Lung (tissue), 12 donors: ENCODE measurements around the gene AKIP1. TPM values are rescaled to one million over a fixed set of nuclear protein-coding genes. Genes with fewer than 3 reads are reported as not detected.
"Not testable (repeated sequence)": the region's sequence is repeated elsewhere in the genome, so short reads cannot be mapped to it uniquely, and the experiment has no call there.

Source experiments
- ATAC-seq: fragments of 200-7000 bp; cut with Tn5 transposase; one replicate; pipeline ENCODE4 v1.9.1; 2020; ENCODE audit warnings: moderate number of reproducible peaks; ENCODE audit not compliant: insufficient read depth, low FRiP score
- DNase-seq, 3 donors: peaks; one replicate each; pipeline ENCODE4 v3.0.0-alpha.2; 2013 to 2017
- H3K27ac ChIP-seq, 2 donors: one replicate each; pipeline ENCODE4 v1.5.1; 2013; ENCODE audit warnings: mild to moderate bottlenecking in 2 of 2, moderate library complexity in 2 of 2, control low read depth in 1 of 2, inconsistent platforms in 1 of 2, low read depth in 1 of 2, low read length in 1 of 2
- H3K27me3 ChIP-seq, 3 donors: one replicate each; pipeline ENCODE4 v1.5.1; 2013; ENCODE audit warnings: low read length in 2 of 3; ENCODE audit not compliant: control insufficient read depth in 3 of 3, insufficient read depth in 3 of 3
- H3K36me3 ChIP-seq, 4 donors: one replicate each; pipeline ENCODE4 v1.5.1; 2013; ENCODE audit warnings: low read length in 4 of 4, mild to moderate bottlenecking in 1 of 4, moderate library complexity in 1 of 4; ENCODE audit not compliant: control insufficient read depth in 4 of 4, insufficient read depth in 4 of 4
- H3K4me1 ChIP-seq, 5 donors: one replicate each; pipeline ENCODE4 v1.5.1; 2013; ENCODE audit warnings: low read length in 5 of 5, mild to moderate bottlenecking in 2 of 5, moderate library complexity in 1 of 5; ENCODE audit not compliant: control insufficient read depth in 5 of 5, insufficient read depth in 5 of 5
- H3K4me3 ChIP-seq: one replicate; pipeline ENCODE4 v1.5.1; 2013; ENCODE audit warnings: mild to moderate bottlenecking, control low read depth, moderate library complexity
- H3K9ac ChIP-seq, 2 donors: one replicate each; pipeline ENCODE4 v1.5.1; 2013; ENCODE audit warnings: low read length in 2 of 2, control low read depth in 1 of 2; ENCODE audit not compliant: insufficient read depth in 1 of 2
- H3K9me3 ChIP-seq, 4 donors: one replicate each; pipeline ENCODE4 v1.5.1; 2013; ENCODE audit warnings: low read length in 3 of 4, mild to moderate bottlenecking in 1 of 4, moderate library complexity in 1 of 4; ENCODE audit not compliant: control insufficient read depth in 4 of 4, insufficient read depth in 3 of 4
- CTCF ChIP-seq: IDR thresholded peaks from 2 replicates; pipeline ENCODE4 v1.5.1; 2012; ENCODE audit warnings: mild to moderate bottlenecking; ENCODE audit errors: control extremely low read depth, extremely low read depth
- WGBS, 2 donors: extraction: QIAGEN DNeasy Blood & Tissue Kit; methylation state at CpG; one replicate each; pipeline ENCODE4 v1.1.7; 2013; 5-methylcytosine and 5-hydroxymethylcytosine counted together
- polyA plus RNA-seq, 2 donors: library from polyadenylated mRNA; stranded (reverse); fragments of 200-250 nt; gene quantifications; one replicate each; pipeline ENCODE4 v1.2.1, GENCODE V29; 2013
- total RNA-seq, 2 donors: library from RNA; depleted of rRNA in 1 of 2; stranded (reverse); fragments of >200 nt in 1 of 2; gene quantifications; one replicate each; pipeline ENCODE4 v1.2.1, GENCODE V29; 2014 to 2021
- donor health status: control.
- donor health status: control.
- donor health status: Bipolar disorder and iron deficiency.
- donor health status: healthy.
- donor health status: DM: yes; HTN: yes; CAD: no.

AKIP1 gene
- total and polyA plus RNA-seq, 4 donors = 15.6 to 27.2 (median 18.1) TPM

- Histone ChIP-seq H3K36me3 (no peaks in the 10 kb centered on the region), H3K27me3 (peaks cover 0 to 2% (median 0%) of the 10 kb centered on the region in 3 donors), H3K4me3 (no peak overlapping the region), H3K9me3 (no peaks in the 10 kb centered on the region), H3K9ac (no peak overlapping the region), H3K4me1 (peaks cover 0 to 9% (median 3%) of the 10 kb centered on the region in 5 donors), H3K27ac (no peak overlapping the region)
- no peak for TF ChIP-seq CTCF
- DNase-seq = no peak
- WGBS, 2 donors = 84 to 92% methylated on average over 2 of the region's 2 CpGs
- no peak for ATAC-seq
Observed at GRCh38 chr11:8878771-8879170, 32.2 kb upstream of the AKIP1 start.

- H3K4me1 ChIP-seq, H3K4me3 ChIP-seq, H3K27ac ChIP-seq, DNase-seq, ATAC-seq, H3K36me3 ChIP-seq, H3K9ac ChIP-seq, H3K27me3 ChIP-seq, H3K9me3 ChIP-seq: not testable (repeated sequence)
- WGBS, 2 donors = 88 to 93% methylated on average over 7 of the region's 7 CpGs
Observed at GRCh38 chr11:8881585-8881984, 29.4 kb upstream of the AKIP1 start.

GRCh38 chr11:8886322-8886721 is 24.7 kb upstream of the AKIP1 start:
- ATAC-seq = no peak

GRCh38 chr11:8891185-8891584 is 19.8 kb upstream of the AKIP1 start:
- not testable (repeated sequence) for H3K27ac ChIP-seq, H3K9me3 ChIP-seq, DNase-seq, H3K9ac ChIP-seq, H3K27me3 ChIP-seq, H3K4me3 ChIP-seq, ATAC-seq, H3K4me1 ChIP-seq, H3K36me3 ChIP-seq
- 96 to 100% methylated on average over 2 of the region's 2 CpGs for WGBS, 2 donors

More at GRCh38 chr11:8886322-8886721, 24.7 kb upstream of the AKIP1 start:
- no peak overlapping the region for H3K9ac ChIP-seq
- WGBS, 2 donors = 62 to 81% methylated on average over 2 of the region's 2 CpGs
- H3K4me3 ChIP-seq = no peak overlapping the region
- peak in 2 of 3 donors; percentile 44 to 73 for DNase-seq
- peaks cover 0 to 6% (median 0%) of the 10 kb centered on the region in 5 donors for H3K4me1 ChIP-seq
- H3K27ac ChIP-seq = no peak overlapping the region
- H3K36me3 ChIP-seq = no peaks in the 10 kb centered on the region
- H3K9me3 ChIP-seq = no peaks in the 10 kb centered on the region
- H3K27me3 ChIP-seq = peaks cover 0 to 2% (median 0%) of the 10 kb centered on the region in 3 donors
- no peak for TF ChIP-seq CTCF
